NT2/D1 (cell line): ENCODE measurements around the gene ADGRE3.
"Not testable (repeated sequence)": the region's sequence is repeated elsewhere in the genome, so short reads cannot be mapped to it uniquely, and the experiment has no call there.

ENCODE experiments used
- SUZ12 ChIP-seq: IDR thresholded peaks from 2 replicates; pipeline ENCODE4 v1.6.1; 2011; ENCODE audit not compliant: insufficient read length, insufficient read depth; ENCODE audit errors: extremely low read depth
- YY1 ChIP-seq: IDR thresholded peaks from 2 replicates; pipeline ENCODE4 v1.6.1; 2011; ENCODE audit not compliant: insufficient read length, insufficient read depth
- ZNF274 ChIP-seq: IDR thresholded peaks from 2 replicates; pipeline ENCODE4 v1.6.1; 2011; ENCODE audit warnings: mild to moderate bottlenecking, low read depth, low read length

GRCh38 chr19:14585187-14585586, 89.5 kb downstream of the ADGRE3 start:
- not testable (repeated sequence) for TF ChIP-seq YY1, ZNF274, SUZ12
